AG08396 (cell line): Measurements from ENCODE around the gene CLCN4.
A peak's percentile ranks its signal among the peaks of the same experiment; 100 is the strongest.

Source experiments
- DNase-seq: peaks from one replicate; pipeline ENCODE4 v3.0.0; 2012; ENCODE audit warnings: low spot score, mixed read lengths

Gene CLCN4

DNA sequence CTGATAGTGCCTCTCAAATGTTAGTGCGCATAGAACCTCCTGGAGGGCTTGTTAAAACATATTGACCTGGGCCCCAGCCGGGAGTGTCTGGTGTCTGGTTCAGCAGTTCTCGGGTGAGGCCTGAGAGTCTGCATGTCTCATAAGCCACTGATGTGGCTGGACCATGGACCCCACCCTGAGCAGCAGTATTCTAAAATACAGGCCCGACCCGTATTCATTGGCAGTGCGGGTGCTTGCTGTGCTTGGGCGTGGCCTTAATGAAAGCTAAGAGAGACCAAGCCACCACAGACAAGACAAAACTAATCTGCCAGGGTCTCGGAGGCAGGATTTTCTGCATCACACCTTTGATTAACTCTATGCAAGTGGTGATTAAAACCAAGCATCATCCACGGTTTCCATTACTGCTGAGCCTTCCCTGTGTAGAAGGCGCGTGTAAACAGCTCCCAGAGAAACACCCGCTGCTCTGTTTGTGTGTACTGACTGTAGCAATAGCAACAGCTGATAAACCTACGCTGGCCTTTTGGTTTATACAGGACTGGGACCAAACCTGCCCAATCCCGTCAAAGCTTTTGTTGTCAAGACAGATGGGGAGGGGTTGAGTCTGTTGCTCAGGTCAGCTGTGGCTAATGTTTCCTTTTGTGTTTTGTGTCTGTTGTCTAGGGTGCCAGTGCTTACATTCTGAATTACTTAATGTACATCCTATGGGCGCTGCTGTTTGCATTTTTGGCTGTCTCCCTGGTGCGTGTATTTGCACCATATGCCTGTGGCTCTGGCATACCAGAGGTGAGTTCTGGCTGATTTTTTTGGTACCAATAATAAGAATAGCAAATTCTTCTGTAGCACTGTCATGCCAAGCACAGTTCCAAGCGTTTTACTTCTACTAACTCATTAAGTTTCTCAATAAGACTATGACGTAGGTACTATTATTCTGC, 40.8 kb downstream of the CLCN4 start:
- DNase-seq, result no peak

DNA sequence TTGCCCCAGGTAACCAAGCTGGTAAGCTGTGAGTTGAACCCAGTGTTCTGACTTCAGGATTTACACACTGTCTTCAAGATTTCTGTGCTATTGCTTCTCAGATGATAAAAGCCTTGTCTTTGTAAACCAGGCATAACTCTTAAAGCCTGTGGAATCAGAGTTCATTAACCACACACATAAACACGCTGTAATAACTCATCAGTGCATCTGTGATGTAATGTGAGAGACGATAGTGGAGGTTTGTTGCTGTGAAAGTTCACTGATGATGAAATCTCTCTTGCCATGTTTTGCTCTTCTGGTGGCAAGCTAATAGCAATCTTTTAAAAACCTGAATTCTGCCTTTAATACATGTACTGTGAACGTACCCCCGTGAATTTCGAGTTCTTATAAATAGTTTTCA, 41.5 kb downstream of the CLCN4 start:
- no peak for DNase-seq

DNA sequence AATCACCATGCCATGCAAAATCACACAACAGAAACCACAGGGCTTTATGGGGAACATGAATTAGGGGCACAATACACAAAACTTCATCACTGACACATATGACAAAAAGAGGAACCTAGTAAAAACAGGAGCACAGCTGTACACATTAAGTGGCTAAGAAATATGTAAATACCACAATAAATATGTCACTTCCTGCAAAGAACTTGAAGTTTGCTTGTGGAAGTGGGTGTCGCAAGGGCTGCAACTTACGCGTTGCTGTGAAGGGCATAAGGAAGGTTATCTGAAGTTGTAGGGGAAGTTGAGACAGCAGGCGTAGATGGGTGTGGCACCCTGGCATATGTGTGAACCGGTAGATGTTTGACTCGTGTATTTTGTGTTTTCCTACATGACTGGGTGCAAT, 42.4 kb downstream of the CLCN4 start:
- no peak for DNase-seq

DNA sequence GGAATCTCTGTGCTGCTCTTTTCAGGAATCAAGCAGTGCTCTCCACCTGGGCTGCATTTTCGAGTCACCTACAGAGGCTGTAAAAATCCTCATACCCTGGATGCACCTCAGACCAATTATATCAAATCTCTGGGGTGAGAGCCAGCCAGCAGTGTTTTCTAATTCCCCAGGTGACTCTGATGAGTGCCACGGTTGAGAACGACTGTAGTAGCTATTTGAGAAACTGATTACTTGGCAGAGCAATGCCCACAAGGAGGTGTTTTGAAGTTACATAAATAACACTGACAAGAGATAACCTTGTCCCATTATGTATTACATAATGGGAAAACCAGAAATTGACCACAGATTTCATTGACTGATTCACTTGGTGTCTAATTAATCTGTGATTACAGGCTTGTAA, 46.8 kb downstream of the CLCN4 start:
- DNase-seq, result no peak

DNA sequence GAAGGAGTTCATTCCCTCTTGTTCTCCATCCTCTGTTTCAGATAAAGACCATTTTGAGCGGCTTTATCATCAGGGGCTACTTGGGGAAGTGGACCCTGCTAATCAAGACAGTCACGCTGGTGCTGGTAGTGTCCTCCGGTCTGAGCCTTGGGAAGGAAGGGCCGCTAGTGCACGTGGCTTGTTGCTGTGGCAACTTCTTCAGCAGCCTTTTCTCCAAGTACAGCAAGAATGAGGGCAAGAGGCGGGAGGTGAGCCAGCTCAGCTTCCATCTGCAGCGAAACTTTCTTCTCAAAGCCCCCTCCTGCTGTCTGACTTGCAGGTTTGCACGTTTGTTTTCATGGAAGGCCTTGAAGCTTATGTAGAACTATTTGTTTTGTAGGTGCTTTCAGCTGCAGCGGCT, 49.5 kb downstream of the CLCN4 start:
- DNase-seq, result no peak

DNA sequence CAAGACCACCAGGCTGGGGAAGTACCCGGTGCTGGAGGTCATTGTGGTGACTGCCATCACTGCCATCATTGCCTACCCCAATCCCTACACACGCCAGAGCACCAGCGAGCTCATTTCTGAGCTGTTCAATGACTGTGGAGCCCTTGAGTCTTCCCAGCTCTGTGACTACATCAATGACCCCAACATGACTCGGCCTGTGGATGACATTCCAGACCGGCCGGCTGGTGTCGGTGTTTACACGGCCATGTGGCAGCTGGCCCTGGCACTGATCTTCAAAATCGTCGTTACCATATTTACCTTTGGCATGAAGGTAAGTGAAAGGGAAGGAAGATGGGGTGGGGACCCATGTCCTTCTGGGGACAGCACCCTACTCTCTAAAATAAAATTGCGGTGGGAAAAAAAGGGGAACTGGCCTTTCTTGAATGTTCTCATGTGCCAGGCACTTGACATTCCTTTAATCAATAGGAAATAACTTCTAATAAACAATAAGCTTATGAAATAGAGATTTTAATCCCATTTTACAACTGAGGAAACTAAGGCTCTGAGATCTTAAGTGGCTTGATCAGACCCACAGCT, 51.6 kb downstream of the CLCN4 start:
- DNase-seq, result no peak

DNA sequence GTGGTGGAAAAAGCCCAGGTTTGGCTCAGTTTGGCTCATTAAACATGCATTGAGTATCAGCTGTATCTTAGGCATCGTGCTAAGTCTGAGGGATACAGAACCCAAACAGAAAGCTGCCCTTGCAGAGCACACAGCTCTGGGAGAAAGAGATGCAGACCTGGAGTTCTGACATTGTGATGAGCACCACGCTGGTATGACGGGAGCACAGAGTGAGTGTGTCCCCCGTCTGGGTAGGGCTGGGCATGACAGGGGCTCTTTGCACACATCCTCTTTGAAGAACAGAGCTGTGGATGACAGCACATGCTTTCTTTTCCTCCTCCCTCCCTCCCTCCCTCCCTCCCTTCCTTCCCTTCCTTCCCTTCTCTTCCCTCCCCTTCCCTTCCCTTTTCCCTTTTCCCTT, 52.2 kb downstream of the CLCN4 start:
- no peak for DNase-seq

DNA sequence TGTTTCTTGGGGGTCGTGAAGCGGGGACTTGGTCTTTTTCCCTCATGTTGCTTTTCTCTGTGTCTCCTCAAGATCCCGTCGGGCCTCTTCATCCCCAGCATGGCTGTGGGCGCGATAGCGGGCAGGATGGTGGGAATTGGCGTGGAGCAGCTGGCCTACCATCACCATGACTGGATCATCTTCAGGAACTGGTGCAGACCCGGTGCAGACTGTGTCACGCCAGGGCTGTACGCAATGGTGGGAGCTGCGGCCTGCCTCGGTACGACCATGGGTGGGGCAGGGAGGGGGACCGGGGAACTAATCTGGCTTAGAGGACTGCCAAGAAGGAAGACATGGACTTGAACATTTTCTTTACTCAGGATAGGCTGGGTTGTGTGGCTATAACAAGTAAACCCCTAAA, 55.6 kb downstream of the CLCN4 start:
- DNase-seq, result no peak

DNA sequence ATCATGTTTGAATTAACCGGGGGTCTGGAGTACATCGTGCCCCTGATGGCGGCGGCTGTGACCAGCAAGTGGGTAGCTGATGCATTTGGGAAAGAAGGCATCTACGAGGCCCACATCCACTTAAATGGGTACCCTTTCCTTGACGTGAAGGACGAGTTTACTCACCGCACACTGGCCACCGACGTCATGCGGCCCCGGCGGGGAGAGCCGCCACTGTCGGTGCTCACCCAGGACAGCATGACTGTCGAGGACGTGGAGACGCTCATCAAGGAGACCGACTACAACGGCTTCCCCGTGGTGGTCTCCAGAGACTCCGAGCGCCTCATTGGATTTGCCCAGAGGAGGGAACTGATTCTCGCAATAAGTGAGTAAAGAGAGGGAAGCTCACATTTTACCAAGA, 56.9 kb downstream of the CLCN4 start:
- no peak for DNase-seq

DNA sequence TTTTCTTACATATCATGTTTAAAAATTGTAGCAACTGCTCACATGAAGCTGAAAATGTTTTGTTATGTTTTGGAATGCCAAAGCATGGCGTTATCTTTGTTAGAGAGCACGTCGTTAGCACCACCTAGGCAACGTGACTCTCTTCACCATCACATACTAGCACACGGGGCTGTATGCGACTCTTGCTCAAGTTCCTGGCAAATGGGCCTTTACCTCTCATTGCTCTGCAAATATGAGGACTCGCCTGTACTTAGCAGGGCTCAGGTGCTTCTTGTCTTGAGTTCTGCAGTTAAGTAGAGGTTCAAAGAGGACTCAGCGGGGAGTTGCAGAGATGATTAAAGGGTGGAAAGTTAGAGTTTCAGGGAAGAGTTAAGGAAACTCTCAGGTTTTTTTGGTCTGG, 59.4 kb downstream of the CLCN4 start:
- DNase-seq, result no peak

DNA sequence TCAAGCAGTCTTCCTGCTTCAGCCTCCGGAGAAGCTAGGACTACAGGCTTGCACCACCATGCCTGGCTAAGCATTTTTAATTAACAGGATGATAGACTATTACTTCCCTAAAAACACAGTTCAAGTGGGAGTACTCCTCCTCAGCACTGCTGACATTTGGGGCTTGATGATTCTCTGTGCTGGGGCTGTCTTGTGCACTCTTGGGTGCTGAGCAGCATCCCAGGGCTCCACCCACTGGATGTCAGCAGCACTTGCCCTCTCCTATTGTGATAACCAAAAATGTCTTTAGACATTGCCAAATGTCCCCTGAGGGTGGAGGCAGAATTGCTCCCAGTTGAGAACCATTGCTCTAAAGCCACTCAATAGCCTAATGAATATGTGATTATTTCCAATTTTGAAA, 60.4 kb downstream of the CLCN4 start:
- DNase-seq, result no peak

DNA sequence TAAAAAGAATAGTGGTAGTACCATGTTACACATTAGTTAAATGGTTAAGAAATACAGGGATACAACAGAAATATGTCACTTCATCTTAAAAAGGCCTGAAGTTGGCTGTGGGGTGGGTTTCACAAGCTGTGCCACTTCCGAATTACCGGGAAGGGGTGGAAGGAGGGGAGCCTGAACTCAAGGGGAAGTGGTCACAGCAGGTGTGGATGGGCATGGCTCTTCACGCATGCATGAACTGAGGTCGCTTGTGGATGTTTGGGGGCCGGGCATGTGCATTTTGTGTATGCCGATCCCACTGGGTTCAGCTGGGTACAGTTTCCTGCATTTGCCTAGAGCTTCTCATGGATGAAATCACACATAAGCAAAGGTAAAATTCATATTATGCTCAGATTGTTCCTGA, 64.9 kb downstream of the CLCN4 start:
- DNase-seq, result no peak

DNA sequence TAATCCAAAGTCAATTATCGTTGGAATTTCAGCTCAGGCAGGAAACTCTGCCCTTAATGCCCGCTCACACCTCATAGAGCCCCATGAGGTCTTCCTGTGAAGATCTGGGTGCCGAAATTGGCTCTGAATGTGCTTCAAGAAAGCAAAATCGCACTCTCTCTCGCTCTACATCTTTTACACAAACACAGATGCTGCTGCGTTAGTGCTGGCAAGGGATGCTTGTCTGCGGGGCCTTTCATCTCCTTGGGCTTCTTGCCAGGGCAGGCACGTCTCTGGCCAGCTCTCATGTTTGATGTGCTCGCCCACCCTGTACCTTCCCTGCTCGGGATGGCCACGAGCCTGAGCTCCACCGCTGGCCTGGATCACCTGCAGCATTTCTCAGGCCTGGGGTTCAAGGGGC, 66.5 kb downstream of the CLCN4 start:
- DNase-seq, result no peak

DNA sequence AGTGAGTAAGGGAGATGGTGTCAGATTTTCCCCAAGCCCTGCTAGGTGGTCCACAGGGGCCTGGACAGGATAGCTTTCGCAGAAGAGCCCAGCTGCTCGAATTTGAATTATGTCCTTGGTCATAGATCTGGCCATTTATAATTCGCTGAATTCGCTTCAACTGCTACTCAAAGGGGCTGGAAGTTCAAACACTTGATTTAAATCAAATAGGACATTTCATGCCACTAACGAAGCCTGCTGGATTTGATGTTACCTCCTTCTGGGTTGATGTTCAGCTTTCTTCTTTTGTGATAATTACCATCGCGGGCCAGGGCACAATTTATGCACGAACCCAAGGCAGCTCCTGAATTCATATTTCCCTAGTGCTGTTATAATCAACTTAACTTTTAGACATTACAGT, 67.0 kb downstream of the CLCN4 start:
- DNase-seq, result no peak

DNA sequence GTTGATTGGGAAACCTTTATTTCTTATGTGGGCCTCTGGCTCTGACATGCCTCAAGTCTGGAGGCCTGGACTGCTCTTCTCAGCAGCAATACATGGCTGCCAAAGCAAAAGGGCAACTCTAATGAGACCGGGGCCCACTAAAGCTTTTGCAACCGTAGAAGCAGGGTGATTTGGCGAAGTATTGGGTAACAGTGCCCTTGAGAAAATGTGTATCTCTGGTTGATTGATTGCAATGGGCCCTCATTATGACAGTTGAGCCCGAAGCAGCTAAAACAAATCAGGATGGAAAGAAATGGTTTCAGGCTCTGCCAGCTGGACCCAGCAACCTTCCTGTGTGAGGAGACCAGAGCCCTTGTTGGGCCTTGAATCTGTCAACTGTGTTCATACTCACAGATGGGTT, 73.4 kb downstream of the CLCN4 start:
- no peak for DNase-seq

DNA sequence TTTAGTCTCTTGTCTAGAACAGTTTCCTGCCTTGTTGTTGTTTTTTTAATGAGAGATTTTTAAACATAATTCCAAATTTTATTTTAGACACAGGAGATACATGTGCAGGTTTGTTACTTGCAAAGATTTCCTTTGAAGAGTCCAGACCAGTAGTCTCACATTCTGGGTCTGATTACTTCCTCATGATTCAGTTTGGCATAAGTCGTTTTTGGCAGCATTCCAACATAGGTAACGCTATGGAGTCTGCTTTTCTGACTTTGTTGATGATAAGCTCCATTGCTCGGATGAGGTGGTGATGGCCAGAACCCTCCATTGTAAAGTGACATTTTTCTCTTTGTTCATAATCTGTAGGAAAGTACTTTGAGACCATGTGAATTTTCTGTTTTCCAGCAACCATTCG, 74.7 kb downstream of the CLCN4 start:
- no peak for DNase-seq

DNA sequence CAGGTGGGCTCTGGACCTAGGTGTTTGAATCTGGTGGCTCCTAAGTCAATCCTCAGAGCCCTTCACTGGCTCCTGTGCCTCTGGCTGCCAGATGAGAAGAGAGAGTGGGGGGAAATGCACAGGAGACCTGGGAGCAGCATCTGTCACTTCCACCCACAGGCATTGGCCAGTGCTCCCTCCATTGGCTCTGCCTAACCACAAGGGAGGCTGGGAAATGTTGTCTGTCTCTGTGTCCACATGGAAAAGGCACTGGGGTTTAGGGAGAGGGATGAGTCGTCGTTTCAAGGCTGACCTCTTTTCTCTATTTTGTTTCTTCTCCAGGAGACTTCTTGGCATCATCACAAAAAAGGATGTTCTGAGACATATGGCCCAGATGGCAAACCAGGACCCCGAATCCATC, 76.4 kb downstream of the CLCN4 start:
- no peak for DNase-seq

DNA sequence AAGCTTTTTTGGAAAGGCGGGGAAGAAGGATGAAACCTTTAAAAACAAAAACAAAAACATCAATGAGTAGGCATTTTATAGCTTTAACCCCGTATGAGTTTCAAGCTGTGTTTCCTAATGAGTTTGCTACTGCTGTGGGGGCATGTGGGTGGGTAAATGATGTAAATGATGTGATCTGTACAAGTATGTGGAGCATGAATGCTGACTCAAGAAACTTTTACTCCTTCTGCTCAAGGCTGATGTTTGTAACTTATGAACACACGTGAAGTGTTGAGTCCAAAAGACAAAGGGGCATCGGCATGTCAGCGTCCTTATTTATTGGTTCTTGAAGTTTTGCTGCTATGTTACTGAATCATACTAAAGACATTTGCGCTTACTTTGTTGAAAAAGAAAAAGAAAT, 76.9 kb downstream of the CLCN4 start:
- DNase-seq, result no peak

DNA sequence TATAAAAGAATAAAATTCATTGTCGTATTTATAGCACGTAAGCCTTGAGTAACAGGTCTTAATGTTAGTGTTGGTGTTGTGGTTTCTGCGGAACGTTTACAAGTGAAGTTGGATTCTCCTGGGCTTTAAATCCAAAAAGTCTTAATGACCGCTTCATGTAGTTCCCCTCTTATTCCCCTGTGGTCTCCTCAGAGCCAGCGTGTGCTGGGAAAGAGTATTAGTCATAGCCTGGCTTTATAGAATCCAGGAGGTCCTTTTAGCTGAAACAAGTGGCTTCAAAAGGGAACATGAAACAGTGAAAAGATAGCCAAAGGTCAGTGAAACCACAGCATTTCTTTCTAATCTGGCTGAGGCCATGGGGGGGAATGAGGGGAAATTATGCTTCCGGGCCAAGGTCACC, 79.1 kb downstream of the CLCN4 start:
- DNase-seq, result no peak

DNA sequence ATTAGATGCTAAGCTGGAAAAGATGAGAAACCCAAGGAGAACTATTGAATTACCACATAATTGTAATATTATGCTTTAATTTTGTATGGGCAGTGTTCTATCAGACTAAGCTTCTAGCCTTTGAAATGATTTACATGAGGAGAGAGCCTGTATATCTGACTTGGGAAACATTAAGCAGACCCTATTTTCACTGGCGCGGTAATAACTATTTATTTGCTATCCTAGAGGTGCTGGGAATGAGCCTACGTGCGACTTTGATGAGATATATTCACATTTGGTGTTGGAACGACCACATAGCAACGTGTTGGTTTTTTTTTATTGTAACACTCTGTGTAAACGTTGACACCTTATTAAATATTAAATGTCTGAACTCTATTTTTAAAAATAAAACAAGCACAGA, 80.5 kb downstream of the CLCN4 start:
- DNase-seq, result no peak

DNA sequence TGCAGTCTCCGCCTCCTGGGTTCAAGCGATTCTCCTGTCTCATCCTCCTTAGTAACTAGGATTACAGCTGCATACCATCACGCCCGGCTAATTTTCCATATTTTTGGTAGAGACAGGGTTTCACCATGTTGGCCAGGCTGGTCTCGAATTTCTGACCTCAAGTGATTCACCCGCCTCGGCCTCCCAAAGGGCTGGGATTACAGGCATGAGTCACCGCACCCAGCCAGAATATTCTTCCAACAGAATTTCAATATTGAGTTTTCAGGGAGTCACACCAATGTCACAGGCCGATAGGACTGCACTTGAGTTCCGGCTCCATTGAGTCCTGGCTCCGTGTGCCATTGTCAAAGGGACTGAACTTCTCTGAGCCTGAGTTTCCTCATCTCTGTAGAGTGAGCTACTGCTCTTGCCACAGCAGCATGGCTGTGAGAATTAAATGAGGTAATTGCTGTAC, 82.9 kb downstream of the CLCN4 start:
- DNase-seq, result no peak

DNA sequence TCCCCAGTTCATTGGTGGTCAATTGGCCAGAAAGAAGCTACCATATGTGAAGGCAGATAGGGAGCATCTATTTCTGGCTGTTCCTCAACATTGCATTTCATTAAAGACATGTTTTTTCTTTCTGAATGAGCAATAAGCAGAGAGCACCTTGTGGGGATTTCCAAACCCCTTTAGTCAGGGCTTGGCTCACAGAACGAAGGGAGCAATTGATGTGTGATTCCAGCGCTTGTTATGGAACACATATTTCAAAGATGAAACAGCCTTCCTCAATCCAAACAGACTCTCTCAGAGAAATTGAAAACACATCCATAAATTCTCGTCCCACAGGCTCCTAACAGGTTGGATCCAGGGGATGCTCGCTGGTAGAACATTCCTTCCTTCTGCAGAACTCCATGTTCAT, 84.1 kb downstream of the CLCN4 start:
- DNase-seq, result peak; percentile 35

DNA sequence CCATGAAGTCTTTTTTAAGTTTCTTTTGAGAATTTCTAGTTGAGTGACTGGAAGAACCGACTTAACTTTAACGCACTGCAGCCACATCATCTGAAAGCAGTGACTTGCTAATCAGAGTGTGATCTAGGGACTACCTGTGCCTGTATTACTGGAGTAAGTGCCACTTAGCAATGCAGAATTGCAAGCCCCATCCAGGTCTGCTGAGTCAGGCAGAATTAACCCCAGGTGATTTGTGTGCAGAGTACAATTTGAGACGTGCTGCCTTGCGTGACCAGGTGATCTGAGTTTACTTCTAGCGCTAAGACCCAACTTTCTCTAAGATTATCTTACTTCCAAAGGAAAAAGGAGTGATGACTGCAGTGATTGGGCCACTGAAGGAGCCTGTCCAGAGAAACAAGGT, 85.3 kb downstream of the CLCN4 start:
- DNase-seq, result no peak

DNA sequence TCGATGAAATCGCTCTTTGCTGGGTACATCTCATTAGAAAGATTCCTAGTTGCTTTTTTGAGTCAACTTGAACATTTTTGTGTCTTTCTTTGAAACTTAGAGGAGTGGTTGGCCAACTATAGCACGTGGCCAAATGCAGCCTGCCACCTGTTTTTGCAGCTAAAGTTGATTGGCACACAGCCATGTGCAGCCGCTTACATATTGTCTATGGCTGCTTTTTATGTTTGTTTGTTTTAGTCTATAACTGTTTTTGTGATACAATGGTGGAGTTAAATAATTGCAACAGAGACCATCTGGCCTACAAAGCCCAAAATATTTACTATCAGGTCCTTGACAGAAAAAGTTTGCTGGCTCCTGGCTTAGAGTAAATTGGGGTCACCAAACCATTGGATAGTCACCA, 86.3 kb downstream of the CLCN4 start:
- no peak for DNase-seq
